HG03108 (cell line): ENCODE results near the gene DNAJC13.

Experiments
- ATAC-seq: cut with Tn5 transposase; IDR thresholded peaks from one replicate; pipeline ENCODE4 v1.9.1; 2021; ENCODE audit warnings: moderate library complexity; ENCODE audit not compliant: unreplicated experiment

DNAJC13 gene

DNA sequence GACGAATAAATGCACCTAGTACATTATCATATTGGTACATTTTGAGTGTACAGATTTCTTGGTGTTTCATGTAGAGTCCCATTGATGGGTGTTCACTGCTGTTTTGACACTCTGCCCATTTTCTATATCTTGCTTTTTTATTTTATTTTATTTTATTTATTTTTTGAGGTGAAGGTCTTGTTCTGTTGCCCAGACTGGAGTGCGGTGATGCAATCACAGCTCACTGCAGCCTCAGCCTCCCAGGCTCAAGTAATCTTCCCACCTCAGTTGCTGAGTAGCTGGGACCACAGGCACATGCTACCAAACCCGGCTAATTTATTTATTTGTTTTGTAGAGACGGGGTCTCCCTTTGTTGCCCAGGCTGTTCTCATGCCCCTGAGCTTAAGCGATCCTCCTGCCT is 44.2 kb downstream of the DNAJC13 start:
- no peak for ATAC-seq

DNA sequence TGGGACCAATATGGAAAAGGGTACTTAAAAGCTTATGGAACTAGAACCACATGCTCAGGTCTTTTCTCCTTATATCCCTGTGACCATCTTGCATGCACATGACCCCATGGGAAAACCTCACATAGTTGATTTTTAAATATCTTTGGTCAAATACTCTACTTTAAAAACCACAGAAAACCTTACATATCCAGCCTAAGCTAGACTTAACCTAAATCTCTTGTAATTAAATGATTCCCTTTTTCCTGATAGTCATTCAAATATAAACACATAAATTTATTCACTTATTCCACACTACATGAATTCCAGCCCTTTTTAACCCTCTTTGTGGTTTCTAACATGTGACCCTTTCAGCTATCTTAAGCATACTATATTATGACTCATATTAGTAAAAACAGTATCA is 46.8 kb downstream of the DNAJC13 start:
- ATAC-seq = no peak

DNA sequence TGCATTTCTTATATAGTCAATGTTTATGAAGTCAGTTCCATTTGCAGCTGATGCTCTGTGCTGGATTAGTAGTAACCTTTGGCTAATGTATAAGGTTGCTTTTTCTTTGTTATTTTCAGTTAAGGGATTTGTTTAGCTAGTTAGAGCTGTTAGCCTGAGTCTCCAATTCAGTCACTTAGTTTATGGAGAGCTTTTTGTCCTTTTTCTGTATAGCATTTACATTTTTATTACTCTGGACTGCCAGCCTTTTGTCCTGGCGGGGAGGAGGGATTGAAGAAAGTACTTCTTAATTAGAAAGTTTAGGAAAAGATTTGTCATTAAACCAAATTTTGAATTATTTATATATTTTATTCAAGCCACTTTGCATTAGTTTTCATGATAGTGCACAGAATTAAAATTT is 52.0 kb downstream of the DNAJC13 start:
- no peak for ATAC-seq

DNA sequence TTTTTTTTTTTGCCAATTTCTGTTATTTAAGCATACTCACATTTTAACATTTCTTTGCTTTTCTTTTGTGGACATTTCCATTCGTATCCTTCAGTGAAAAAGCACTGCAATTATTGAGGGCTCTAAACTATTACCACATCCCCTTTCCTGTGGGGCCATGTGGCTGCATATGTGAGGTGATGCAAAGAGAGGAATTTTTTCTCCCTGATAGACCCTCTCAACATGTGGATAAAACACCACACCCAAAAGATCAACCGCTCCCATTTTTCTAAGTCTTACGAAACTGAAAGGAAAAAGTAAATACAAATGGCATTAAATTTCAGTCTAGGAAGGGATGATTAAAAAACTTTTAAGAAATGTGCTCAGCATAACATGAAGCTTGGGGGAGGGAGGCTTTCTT is 68.8 kb downstream of the DNAJC13 start:
- ATAC-seq = no peak

DNA sequence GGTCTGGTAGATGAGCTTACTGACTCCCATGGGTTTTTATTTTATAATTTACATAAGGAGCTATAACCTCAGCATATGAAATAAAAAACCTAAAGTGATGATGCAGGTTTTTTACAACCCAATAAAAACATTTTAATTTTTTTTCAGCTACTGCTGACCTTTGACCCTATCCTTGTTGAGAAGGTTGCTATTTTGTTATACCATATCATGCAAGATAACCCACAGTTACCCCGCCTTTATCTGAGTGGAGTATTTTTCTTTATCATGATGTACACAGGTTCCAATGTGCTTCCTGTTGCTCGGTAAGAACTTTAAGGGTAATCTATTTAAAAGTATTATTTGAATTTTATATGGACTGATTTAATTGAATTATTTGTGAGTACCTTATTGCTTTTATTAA is 70.8 kb downstream of the DNAJC13 start:
- no peak for ATAC-seq

DNA sequence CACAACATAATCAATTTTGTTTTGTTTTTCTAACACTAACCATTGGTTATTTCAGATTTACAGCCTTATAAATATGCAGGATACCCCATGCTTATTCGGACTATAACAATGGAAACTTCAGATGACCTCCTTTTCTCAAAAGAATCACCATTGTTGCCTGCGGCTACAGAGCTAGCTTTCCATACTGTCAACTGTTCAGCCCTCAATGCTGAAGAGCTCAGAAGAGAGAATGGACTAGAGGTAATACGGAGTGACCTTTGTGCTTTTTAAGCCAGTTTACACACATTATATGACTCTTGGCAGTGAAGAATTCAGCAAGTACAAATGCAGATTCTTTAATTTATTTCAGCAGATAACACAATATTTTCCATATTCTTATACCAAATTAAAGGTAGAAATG is 81.8 kb downstream of the DNAJC13 start:
- ATAC-seq = no peak

DNA sequence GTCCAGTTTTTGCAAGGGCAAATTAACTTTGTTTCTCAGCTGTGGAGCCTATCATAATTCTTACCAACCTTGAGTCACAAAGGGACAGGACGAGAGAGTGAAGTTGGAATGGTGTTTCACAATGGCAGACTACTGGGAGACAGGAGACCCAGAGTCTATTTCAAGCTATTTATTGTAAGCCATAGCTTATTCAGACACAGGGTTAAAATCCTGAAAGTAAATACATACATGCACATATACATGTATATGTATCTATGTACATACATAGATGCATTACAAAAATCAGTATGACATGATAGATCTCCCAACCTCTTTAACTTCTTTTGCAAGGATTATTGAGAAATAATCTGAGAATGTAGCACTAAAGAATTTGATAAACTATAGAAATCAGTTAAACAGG is 86.3 kb downstream of the DNAJC13 start:
- no peak for ATAC-seq

DNA sequence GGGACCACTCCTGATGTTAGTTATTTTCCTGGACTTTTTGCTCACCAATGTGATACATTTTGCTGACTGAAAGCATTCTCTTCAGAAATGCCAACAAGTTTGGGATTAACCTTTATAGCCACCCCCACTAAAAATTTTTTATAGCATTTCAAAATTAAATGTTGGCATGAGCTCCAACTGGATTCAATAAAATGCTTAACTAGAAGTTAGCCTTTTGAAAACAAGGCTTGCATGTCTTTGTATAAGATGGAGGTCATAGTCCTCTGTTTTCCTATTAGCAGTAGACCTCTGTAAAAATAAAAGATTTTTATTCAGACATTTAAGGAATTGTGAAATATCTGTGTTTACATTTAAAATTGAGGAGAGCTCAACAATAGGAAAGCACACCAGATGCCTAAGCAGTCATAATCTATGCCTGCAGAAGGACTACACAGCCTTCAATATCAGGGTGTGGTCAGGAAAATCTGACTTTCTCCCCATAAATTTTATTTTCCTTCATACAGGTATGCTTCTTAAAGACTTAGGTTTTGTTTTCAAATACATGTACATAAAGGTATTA is 87.2 kb downstream of the DNAJC13 start:
- no peak for ATAC-seq

DNA sequence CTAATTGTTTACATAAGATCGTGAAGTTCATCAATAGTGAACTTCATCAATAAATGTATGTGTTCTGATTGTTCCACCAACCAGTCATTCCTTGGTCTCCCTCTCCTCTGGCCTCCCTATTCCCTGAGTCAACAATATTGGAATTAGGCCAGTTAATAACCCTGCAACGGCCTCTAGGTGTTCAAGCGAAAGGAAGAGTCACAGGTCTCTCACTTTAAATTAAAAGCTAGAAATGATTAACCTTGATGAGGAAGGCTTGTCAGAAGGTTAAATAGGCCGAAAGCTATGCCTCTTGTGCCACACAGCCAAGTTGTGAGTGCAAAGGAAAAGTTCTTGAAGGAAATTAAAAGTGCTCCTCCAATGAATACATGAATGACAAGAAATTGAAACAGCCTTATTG is 90.4 kb downstream of the DNAJC13 start:
- no peak for ATAC-seq

DNA sequence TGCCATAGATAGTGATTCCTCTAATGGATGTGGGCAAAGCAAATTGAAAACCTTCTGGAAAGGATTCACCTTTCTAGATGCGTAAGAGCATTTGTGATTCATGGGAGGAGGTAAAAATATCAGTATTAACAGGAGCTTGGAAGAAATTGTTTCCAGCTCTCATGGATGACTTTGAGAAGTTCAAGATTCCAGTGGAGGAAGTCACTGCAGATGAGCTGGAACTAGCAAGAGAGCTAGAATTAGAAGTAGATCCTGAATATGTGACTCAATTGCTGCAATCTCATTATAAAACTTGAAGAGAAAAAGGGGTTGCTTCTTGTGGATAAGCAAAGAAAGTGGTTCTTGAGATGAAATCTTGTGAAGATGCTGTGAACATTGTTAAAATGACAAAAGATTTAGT is 91.8 kb downstream of the DNAJC13 start:
- no peak for ATAC-seq

DNA sequence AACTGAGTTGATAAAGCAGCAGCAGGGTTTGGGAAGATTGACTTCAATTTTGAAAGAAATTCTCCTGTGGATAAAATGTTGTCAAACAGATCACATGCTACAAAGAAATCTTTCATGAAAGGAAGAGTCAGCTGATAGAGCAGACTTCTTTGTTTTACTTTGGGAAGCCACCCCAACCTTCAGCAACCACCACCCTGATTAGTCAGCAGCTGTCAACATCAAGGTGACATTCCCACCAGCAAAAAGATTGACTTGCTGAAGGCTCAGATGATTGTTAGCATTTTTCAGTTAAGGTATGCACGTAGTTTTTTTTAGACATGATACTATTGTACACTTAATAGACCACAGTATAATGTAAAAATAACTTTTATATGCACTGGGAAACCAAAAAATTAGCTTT is 92.2 kb downstream of the DNAJC13 start:
- ATAC-seq = no peak

DNA sequence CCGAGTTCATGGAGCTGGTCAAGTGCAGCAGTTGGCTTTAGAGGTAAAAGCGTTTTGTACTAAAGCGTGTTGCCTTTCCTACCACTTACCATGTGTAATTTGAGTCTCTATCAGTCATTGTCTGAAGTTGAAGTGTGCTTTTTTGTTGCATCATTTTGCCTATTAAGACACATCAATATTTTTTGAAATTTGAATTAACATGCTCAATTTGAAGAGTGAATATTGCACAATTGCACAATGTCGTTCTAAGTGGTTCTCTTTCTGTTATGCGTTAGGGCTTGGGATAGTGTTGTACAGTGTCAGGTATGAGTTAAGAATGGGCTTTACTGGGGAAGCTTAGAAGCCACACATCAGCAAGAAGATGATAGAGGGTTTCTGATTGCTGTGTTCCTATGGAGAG is 95.8 kb downstream of the DNAJC13 start:
- no peak for ATAC-seq

DNA sequence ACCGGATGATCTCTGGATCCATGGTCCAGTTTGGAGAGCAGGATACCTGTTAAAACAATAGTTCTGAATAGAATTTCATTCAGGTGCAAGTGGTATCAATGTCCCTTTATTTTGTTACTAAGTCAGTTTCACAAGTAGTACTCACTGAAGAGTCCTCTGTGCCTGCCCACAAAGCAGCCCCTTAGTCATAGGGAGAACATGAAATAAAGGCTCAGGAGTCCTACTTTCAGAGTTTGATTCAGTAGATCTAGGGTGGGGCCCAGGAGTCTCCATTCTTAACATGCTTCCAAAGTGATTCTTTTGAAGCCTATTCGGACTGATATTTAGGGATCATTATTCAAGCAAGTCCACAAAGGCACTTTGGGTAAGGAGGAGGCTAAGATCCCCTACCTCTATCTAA is 100.0 kb downstream of the DNAJC13 start:
- ATAC-seq = no peak

DNA sequence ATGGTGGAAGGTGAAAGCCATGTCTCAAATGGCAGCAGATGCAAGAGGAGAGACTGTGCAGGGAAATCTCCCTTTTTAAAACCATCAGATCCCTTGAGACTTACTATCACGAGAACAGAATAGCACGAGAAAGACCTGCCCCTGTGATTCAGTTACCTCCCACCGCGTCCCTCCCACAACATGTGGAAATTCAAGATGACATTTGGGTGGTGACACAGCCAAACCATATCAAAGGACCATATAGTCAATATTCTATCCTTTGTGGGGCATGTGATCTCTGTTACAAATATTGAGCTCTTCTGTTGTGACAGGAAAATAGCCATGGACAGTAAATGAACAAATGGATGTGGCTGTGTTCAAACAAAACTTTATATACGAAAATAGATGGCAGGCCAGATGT is 102.6 kb downstream of the DNAJC13 start:
- no peak for ATAC-seq

DNA sequence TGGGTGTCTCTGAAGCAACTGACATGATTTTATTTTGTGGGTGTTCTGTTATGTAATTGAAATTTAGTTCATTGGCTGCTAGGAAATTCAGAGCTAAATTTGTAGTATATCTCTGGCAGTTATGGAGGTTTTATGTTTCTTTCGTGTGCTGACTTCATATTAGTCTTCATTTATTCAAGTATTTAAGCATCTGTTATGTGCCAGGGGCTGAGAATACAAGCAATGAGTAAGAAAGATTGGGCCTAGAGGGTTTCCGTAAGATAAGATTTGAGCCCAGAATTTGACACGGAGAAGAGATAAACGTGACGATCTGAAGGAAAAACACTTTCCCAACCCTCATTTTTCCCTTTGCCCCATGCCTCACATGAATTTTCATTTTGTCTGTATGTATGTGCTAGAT is 104.6 kb downstream of the DNAJC13 start:
- no peak for ATAC-seq

DNA sequence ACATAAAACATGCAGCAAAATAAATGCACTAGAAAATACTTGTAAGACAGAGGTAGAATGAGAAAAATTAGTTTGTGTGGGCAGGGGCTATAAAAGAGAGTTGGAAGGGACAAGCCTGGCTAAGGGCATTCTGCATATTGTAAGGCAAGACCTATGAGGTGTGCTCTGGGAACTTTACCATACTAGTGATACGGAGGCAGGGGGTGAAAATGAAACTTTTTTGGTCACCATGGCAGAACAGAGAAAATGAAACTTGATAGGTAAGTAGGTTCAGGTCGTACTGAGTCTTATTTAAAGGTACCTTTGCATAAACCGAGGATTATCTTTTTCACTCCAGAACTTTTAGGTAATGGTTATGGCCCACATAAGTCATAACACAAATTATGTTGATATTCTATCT is 105.1 kb downstream of the DNAJC13 start:
- peak; percentile 78 for ATAC-seq

DNA sequence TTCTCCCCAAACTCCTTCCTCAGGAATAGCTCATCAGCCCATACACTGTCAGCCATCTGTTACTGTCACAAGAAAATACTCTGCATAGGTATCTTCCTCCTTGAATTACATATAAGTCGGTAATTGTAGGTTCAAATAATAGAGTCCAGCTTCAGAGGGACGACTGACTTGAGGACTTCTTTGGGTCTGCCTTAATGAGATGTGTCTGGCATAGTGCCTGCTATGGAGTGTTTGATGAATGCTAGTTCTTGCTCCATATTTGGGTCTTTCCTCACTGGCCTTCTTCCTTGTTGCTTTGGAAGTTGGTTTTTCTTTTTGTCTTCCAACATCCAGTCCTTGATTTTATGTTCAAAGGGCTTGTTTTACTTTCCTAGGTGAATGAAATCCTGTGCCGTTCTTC is 113.3 kb downstream of the DNAJC13 start:
- ATAC-seq = no peak

DNA sequence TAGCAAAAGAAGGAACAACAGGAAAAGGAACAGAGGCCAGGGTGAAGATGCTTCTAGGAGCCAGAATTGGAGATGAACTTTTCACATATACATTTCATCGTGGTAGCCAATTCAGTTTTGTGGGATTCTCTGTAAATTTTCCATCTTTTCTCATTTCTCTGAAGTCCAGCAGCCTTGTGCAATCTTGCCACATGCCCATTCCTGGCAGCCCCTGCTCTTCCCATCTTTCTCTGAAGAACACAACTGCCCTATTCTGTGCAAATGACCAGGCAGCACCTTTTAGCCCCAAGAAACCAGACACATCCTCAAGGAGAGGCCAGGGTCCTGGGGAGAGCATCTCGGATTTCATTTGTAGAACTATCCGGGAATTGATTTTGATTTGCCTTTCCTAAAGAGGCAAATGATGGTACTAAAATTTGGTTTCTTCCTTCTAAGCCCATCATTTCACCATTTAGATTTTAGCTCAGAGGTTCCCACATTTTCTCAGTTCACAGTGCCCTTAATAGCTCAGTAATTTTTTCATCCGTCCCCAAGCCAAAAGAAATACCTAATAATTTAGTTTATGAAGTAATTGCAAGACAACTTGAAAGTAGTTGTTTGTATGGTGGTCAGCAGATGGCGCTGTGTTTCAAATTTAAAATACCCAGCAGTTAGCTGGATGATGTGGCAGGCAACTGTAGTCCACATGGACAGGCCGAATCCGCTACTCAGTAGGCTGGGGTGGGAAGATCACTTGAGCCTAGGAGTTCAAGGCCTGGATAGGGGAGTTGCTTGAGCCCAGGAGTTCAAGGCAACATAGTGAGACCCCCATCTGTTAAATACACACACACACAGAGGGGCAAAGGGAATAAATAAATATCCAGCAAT is 118.5 kb downstream of the DNAJC13 start:
- no peak for ATAC-seq

DNA sequence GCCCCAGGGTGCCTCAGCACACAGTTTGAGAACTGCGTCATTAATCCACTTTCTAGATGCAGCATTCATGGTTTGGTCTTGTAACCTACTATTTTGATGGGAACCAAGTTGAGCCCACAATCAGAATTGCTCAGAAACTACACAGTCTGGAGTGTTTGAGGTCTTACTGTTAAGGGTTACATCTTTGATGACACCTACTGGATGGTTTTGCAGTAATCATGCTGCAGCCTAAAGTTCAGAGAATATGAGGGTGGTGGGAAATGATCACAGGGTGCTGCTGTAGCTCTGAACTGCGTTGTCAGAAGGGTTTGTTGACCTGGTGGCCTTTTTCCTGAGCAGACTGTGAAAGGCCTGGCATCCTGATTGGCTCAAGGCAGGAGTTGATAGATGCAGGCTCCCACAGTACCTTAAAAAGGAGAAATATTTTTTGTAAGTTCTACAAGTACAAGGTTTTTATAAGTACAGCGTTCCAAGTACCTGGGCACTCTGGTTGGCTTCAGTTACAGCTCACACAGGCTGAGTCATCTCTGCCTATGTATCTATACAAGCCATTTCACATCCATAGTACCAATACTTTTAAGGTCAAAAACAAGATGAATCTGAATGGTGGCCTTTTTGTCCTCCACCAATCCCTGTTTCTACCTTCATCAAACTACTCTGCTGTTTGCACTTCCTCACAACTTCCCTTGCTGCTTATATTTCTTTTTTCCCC is 119.3 kb downstream of the DNAJC13 start:
- ATAC-seq = no peak

DNA sequence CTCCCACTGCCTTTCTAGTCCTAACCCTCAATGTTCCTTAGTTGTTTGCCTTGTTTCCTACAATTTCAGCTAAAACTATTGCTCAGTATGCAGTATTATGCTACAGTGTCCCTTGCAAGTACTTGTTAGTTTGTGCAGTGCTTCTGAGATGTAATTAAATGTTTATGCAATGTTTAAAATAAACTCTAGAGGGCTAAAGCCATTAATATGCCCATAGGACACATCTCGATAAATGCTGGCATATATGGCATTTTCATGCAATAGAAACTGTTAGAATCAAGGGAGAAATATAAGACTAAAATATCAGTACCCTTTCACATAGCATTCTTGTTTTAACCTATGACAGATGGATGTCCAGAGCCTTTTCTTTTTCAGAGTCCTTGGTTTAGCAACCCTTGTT is 120.0 kb downstream of the DNAJC13 start:
- ATAC-seq = no peak

DNA sequence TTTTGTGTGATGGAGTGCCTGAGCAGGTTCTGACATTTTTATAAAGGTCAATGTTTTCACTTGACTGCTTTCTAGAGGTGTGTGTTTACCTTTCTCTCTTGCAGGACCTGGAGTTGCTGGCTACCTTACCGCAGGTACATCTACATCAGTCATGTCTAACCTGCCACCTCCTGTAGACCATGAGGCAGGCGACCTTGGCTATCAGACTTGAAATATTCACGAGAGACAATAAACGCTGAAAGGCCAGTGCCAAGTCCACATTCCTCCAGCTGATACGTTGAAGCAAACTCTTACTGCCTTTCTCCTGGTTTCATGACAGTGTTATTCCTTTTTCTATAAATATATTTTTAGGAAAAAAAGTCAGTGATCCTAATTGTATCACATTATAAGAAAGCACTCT is 120.8 kb downstream of the DNAJC13 start:
- ATAC-seq = no peak

DNA sequence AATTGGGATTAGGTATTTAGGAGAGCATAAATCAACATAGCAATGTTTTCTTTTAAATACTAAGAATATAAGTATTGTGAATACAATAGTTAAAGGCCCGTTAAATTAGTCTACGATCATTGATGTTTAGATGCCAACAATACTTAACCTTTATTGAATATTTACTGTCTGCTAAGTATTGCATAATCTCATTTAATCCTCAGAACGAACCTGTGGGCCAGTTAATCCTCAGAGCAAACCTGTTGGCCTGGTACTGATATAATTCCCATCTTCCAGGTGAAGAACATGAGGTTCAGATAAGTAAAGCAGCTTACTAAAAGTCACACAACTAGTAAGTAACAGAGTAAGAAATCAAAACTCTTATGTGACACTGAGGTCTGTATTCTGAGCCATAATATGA is 122.4 kb downstream of the DNAJC13 start:
- ATAC-seq = no peak
